Measurements from ENCODE around the gene ABHD16A.

DNA sequence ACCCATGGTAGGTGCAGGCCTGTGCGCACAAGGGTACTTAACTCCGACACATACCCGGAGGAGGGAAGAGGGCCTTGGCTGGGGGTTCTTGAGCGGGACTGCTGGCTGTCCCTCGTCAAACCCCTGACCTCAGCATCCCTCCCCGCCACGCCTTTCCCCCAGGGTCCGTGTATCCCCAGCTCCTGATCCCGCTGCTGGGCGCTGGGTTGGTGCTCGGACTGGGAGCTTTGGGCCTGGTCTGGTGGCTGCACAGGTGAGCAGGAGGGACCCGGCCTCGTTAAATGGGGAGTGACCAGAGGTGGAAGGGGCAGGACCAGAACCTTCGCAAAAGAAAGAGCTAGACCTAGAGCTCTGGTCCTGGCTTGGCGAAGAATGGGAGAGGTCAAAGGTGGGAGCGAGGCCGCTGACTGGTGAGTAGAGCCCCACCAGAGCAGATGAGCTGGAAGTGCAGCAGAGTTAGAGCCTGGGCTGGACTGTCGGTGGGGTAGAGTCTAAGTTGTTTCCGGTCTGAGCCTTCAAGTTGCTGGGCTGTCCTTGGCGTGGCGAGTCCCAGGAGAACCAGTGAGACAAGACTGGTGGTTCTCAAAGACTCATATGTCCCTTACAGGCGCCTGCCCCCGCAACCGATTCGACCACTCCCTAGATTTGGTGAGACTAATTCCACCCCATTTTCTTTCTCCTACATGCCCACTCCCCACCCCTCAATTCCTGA lies 21.0 kb upstream of the ABHD16A start:
- TF ChIP-seq YY1 (IDR thresholded peaks at IDR 0.05; ENCODE audit: insufficient read depth, insufficient read length) (no peak), SUZ12 (IDR thresholded peaks at IDR 0.05; ENCODE audit: extremely low read depth, insufficient read depth, insufficient read length) (no peak), ZNF274 (IDR thresholded peaks at IDR 0.05; ENCODE audit: low read depth, low read length) (no peak)

Measured in NT2/D1 (cell line).